ENCODE data around the gene HASPIN. TPM values are rescaled to one million over a fixed set of nuclear protein-coding genes. Genes with fewer than 3 reads are reported as not detected.
A peak's percentile ranks its signal among the peaks of the same experiment; 100 is the strongest.
"Not testable (repeated sequence)": the region's sequence is repeated elsewhere in the genome, so short reads cannot be mapped to it uniquely, and the experiment has no call there.

The HASPIN gene
- total RNA-seq, 1 experiment from 2014 or later: 6.9 TPM

GRCh38 chr17:3722716-3723115, 987 bp upstream of the HASPIN start:
- DNase-seq: no peak
- H3K4me3 ChIP-seq: peak overlapping the region; percentile 93
- no peaks in the 10 kb centered on the region for H3K27me3 ChIP-seq
- no peaks in the 10 kb centered on the region for H3K9me3 ChIP-seq
- peaks cover 28% of the 10 kb centered on the region for H3K36me3 ChIP-seq

- no peaks in the 10 kb centered on the region for H3K27me3 ChIP-seq
- peaks cover 25% of the 10 kb centered on the region for H3K36me3 ChIP-seq
- no peaks in the 10 kb centered on the region for H3K9me3 ChIP-seq
- peak overlapping the region; percentile 93 for H3K4me3 ChIP-seq
- no peak for DNase-seq
These were observed 531 bp upstream of the HASPIN start for GRCh38 chr17:3723188-3723555.

- DNase-seq: no peak
- no peaks in the 10 kb centered on the region for H3K27me3 ChIP-seq
- peaks cover 15% of the 10 kb centered on the region for H3K36me3 ChIP-seq
- H3K9me3 ChIP-seq: no peaks in the 10 kb centered on the region
- H3K4me3 ChIP-seq: peak overlapping the region; percentile 93
These were observed 825 bp downstream of the HASPIN start for GRCh38 chr17:3724378-3725077.

GRCh38 chr17:3727041-3727440, 3.3 kb downstream of the HASPIN start:
- Histone ChIP-seq H3K36me3 (peaks cover 5% of the 10 kb centered on the region), H3K9me3 (no peaks in the 10 kb centered on the region), H3K27me3 (no peaks in the 10 kb centered on the region), H3K4me3 (no peak overlapping the region)
- no peak for DNase-seq

- not testable (repeated sequence) for DNase-seq, H3K9me3 ChIP-seq, H3K36me3 ChIP-seq, H3K27me3 ChIP-seq, H3K4me3 ChIP-seq
These were observed 4.4 kb downstream of the HASPIN start for GRCh38 chr17:3728099-3728498.

- Histone ChIP-seq H3K4me3 (no peak overlapping the region), H3K27me3 (no peaks in the 10 kb centered on the region), H3K9me3 (no peaks in the 10 kb centered on the region), H3K36me3 (peaks cover 5% of the 10 kb centered on the region)
- DNase-seq: no peak
These were observed 6.2 kb downstream of the HASPIN start for GRCh38 chr17:3729881-3730280.

- Histone ChIP-seq H3K9me3 (no peaks in the 10 kb centered on the region), H3K36me3 (no peaks in the 10 kb centered on the region; the same call in none of the 2 replicates), H3K27me3 (no peaks in the 10 kb centered on the region), H3K4me3 (no peak overlapping the region)
- DNase-seq: no peak
These were observed 7.3 kb downstream of the HASPIN start for GRCh38 chr17:3730881-3731429.

GRCh38 chr17:3732210-3732621, 8.5 kb downstream of the HASPIN start:
- Histone ChIP-seq H3K4me3 (no peak overlapping the region), H3K36me3 (no peaks in the 10 kb centered on the region; the same call in 1 of the 2 replicates), H3K9me3 (no peaks in the 10 kb centered on the region), H3K27me3 (no peaks in the 10 kb centered on the region)
- DNase-seq: peak; percentile 17

- not testable (repeated sequence) for H3K27me3 ChIP-seq, H3K36me3 ChIP-seq, H3K4me3 ChIP-seq, H3K9me3 ChIP-seq, DNase-seq
These were observed 11.2 kb downstream of the HASPIN start for GRCh38 chr17:3734911-3735276.

GRCh38 chr17:3735515-3735914, 11.8 kb downstream of the HASPIN start:
- Histone ChIP-seq H3K27me3 (no peaks in the 10 kb centered on the region), H3K4me3 (no peak overlapping the region), H3K36me3 (no peaks in the 10 kb centered on the region), H3K9me3 (no peaks in the 10 kb centered on the region)
- no peak for DNase-seq

GRCh38 chr17:3738562-3739295, 15.0 kb downstream of the HASPIN start:
- H3K4me3 ChIP-seq: no peak overlapping the region
- no peak for DNase-seq

GRCh38 chr17:3739422-3740124, 15.9 kb downstream of the HASPIN start:
- DNase-seq: no peak
- Histone ChIP-seq H3K27me3 (no peaks in the 10 kb centered on the region), H3K36me3 (no peaks in the 10 kb centered on the region), H3K4me3 (no peak overlapping the region), H3K9me3 (no peaks in the 10 kb centered on the region)

More at GRCh38 chr17:3738562-3739295, 15.0 kb downstream of the HASPIN start:
- no peaks in the 10 kb centered on the region for H3K9me3 ChIP-seq
- no peaks in the 10 kb centered on the region for H3K36me3 ChIP-seq
- no peaks in the 10 kb centered on the region for H3K27me3 ChIP-seq

GRCh38 chr17:3740611-3741073, 16.9 kb downstream of the HASPIN start:
- Histone ChIP-seq H3K36me3 (no peaks in the 10 kb centered on the region), H3K27me3 (no peaks in the 10 kb centered on the region), H3K4me3 (no peak overlapping the region), H3K9me3 (no peaks in the 10 kb centered on the region)
- DNase-seq: no peak

GRCh38 chr17:3744014-3744413, 20.3 kb downstream of the HASPIN start:
- no peak for DNase-seq
- Histone ChIP-seq H3K36me3 (no peaks in the 10 kb centered on the region), H3K27me3 (no peaks in the 10 kb centered on the region), H3K9me3 (no peaks in the 10 kb centered on the region), H3K4me3 (no peak overlapping the region)

- H3K27me3 ChIP-seq: no peaks in the 10 kb centered on the region
- DNase-seq: no peak
- H3K9me3 ChIP-seq: no peaks in the 10 kb centered on the region
- no peaks in the 10 kb centered on the region for H3K36me3 ChIP-seq
- no peak overlapping the region for H3K4me3 ChIP-seq
These were observed 21.4 kb downstream of the HASPIN start for GRCh38 chr17:3745071-3745470.

GRCh38 chr17:3747805-3748204, 24.1 kb downstream of the HASPIN start:
- DNase-seq: no peak
- no peaks in the 10 kb centered on the region for H3K9me3 ChIP-seq
- no peaks in the 10 kb centered on the region for H3K36me3 ChIP-seq

GRCh38 chr17:3748576-3748975, 24.9 kb downstream of the HASPIN start:
- DNase-seq: no peak

More at GRCh38 chr17:3747805-3748204, 24.1 kb downstream of the HASPIN start:
- Histone ChIP-seq H3K4me3 (no peak overlapping the region), H3K27me3 (no peaks in the 10 kb centered on the region)

More at GRCh38 chr17:3748576-3748975, 24.9 kb downstream of the HASPIN start:
- Histone ChIP-seq H3K36me3 (no peaks in the 10 kb centered on the region), H3K27me3 (no peaks in the 10 kb centered on the region), H3K9me3 (no peaks in the 10 kb centered on the region), H3K4me3 (no peak overlapping the region)

Measured in MG63 (cell line).